ENCODE data around the gene SERPINE1.

GRCh38 chr7:101159696-101160674, 33.1 kb downstream of the SERPINE1 start:
- TF ChIP-seq POLR2A (IDR thresholded peaks at IDR 0.05) (no peak), CTCF (IDR thresholded peaks at IDR 0.05) (no peak)

Data from lower leg skin (tissue), 3 donors.